HepG2 (cell line): ENCODE data around the gene MYADML2. TPM values are rescaled to one million over a fixed set of nuclear protein-coding genes. Genes with fewer than 3 reads are reported as not detected.
A peak's percentile ranks its signal among the peaks of the same experiment; 100 is the strongest.

Source experiments
- AGO2 ChIP-seq: fragments of 200-400 bp; formaldehyde crosslinking; optimal IDR thresholded peaks from 2 replicates; pipeline ENCODE3; 2017; ENCODE audit warnings: mild to moderate bottlenecking, low read depth, low read length, moderate library complexity
- DNMT1 ChIP-seq: sonication (generic); formaldehyde crosslinking; IDR thresholded peaks from 2 replicates; pipeline ENCODE4 v1.5.1; 2020; ENCODE audit warnings: mild to moderate bottlenecking, missing genetic modification reagents
- FOXC1 ChIP-seq: sonication (generic); formaldehyde crosslinking; IDR thresholded peaks from 2 replicates; pipeline ENCODE4 v1.8.0; 2022; ENCODE audit warnings: mild to moderate bottlenecking, missing genetic modification reagents, borderline replicate concordance
- FOXP1 ChIP-seq, 2 experiments: fragments of 450-650 bp in 1 of 2; IDR thresholded peaks; 2 replicates each; pipeline ENCODE4 v1.6.1; 2017 to 2018; ENCODE audit warnings: antibody characterized with exemption in 1 of 2
- KMT2B ChIP-seq: IDR thresholded peaks from 2 replicates; pipeline ENCODE4 v1.6.1; 2016; ENCODE audit warnings: missing genetic modification reagents, missing compliant biosample characterization
- MED13 ChIP-seq: sonication (generic); formaldehyde crosslinking; IDR thresholded peaks from 2 replicates; pipeline ENCODE4 v1.5.0; 2020; ENCODE audit warnings: missing genetic modification reagents
- MNT ChIP-seq: fragments of 450-650 bp; IDR thresholded peaks from 2 replicates; pipeline ENCODE4 v1.6.1; 2016
- PCBP2 ChIP-seq: fragments of 200-400 bp; formaldehyde crosslinking; optimal IDR thresholded peaks from 2 replicates; pipeline ENCODE3; 2018; ENCODE audit warnings: low read length, low read depth; ENCODE audit not compliant: poor library complexity, severe bottlenecking
- POLR2A ChIP-seq, 2 experiments: IDR thresholded peaks; 2 replicates each; pipeline ENCODE4 v1.6.1; 2011; ENCODE audit warnings: low read depth in 2 of 2, low read length in 2 of 2, mild to moderate bottlenecking in 1 of 2, moderate library complexity in 1 of 2; ENCODE audit not compliant: insufficient read depth in 1 of 2
- POLR2AphosphoS2 ChIP-seq: IDR thresholded peaks from 2 replicates; pipeline ENCODE4 v1.6.1; 2011; ENCODE audit warnings: low read depth, low read length, improper control_type of control experiment
- SALL2 ChIP-seq: sonication (generic); formaldehyde crosslinking; IDR thresholded peaks from 2 replicates; pipeline ENCODE4 v1.8.1; 2023; ENCODE audit warnings: mild to moderate bottlenecking, missing genetic modification reagents, inconsistent platforms
- ZBTB3 ChIP-seq: sonication (generic); formaldehyde crosslinking; IDR thresholded peaks from 2 replicates; pipeline ENCODE4 v1.4.0; 2020; ENCODE audit warnings: low read depth, mild to moderate bottlenecking, moderate library complexity, missing genetic modification reagents, borderline replicate concordance
- ZMYM2 ChIP-seq: sonication (generic); formaldehyde crosslinking; IDR thresholded peaks from 2 replicates; pipeline ENCODE4 v1.8.0; 2022; ENCODE audit warnings: mild to moderate bottlenecking, missing genetic modification reagents
- ZNF235 ChIP-seq: sonication (generic); formaldehyde crosslinking; IDR thresholded peaks from 2 replicates; pipeline ENCODE4 v1.8.1; 2023; ENCODE audit warnings: mild to moderate bottlenecking, missing genetic modification reagents, borderline replicate concordance
- ZNF670 ChIP-seq: sonication (generic); formaldehyde crosslinking; IDR thresholded peaks from 2 replicates; pipeline ENCODE4 v1.8.0; 2022; ENCODE audit warnings: mild to moderate bottlenecking, missing genetic modification reagents, borderline replicate concordance
- polyA plus RNA-seq, 8 experiments: library from polyadenylated mRNA; depleted of rRNA in 3 of 8; stranded (reverse) in 7 of 8; unstranded in 1 of 8; fragments of >200 nt; fragmentation: Illumina TruSeq in 4 of 8; extraction: Trizol in 4 of 8; gene quantifications; 2 replicates each; pipeline versions ENCODE4 v1.2.1 to v1.2.3, GENCODE V29; 2011 to 2016; ENCODE audit warnings: low read depth in 4 of 8, missing spikeins in 1 of 8, mixed read lengths in 1 of 8; ENCODE audit not compliant: insufficient read depth in 1 of 8
- total RNA-seq, 5 experiments: library from RNA; depleted of rRNA; stranded (reverse); fragments of >200 nt; fragmentation: Illumina TruSeq; extraction: Trizol; gene quantifications; 2 replicates each; pipeline ENCODE4 v1.2.3, GENCODE V29; 2016; ENCODE audit warnings: low read depth in 1 of 5
- TF ChIP-seq, protein P1 (sequence below): sonication (generic); formaldehyde crosslinking; IDR thresholded peaks from 2 replicates; pipeline ENCODE4 v1.5.1; 2020; ENCODE audit warnings: missing genetic modification reagents, mild to moderate bottlenecking, borderline replicate concordance
- TF ChIP-seq, protein P2 (sequence below): sonication (generic); formaldehyde crosslinking; IDR thresholded peaks from 2 replicates; pipeline ENCODE4 v1.4.0; 2020; ENCODE audit warnings: missing genetic modification reagents
- TF ChIP-seq, protein P3 (sequence below): sonication (generic); formaldehyde crosslinking; IDR thresholded peaks from 2 replicates; pipeline ENCODE4 v1.5.1; 2020; ENCODE audit warnings: missing genetic modification reagents, mild to moderate bottlenecking, borderline replicate concordance
- TF ChIP-seq, protein P4 (sequence below): sonication (generic); formaldehyde crosslinking; IDR thresholded peaks from 2 replicates; pipeline ENCODE4 v1.4.0; 2020; ENCODE audit warnings: missing genetic modification reagents; ENCODE audit errors: not compliant biosample characterization

MYADML2 gene
- total and polyA plus RNA-seq, 2 of the 13 experiments (the other 11 are each of a cell fraction or from before 2014, with no cell fraction given), result not detected

DNA sequence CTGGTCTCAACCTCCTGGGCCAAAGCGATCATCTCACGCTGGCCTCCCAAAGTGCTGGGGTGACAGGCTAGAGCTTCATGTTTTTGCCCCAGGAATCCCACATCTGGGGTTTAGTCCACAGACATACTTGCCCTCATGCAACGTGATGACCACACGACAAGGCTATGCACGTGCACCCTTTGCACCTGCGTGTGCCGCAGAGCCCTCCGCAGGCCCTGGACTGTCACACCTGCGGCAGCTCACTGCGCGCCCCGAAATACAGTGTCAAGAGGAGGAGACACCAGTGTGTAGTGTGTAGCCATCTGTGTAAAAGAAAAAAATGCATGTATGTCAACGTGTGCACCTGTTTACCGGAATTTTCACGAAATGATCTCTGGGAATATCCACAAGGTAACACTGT lies 3.5 kb upstream of the MYADML2 start (continued):
- TF ChIP-seq SALL2 (CRISPR knock-in tag) (no peak), ZNF235 (CRISPR knock-in tag) (no peak), ZNF670 (no peak), MED13 (no peak), AGO2 (peak; percentile 71), FOXP1 (IDR thresholded peaks at IDR 0.05) (no peak), FOXP1 (CRISPR knock-in tag; IDR thresholded peaks at IDR 0.05) (no peak), ZMYM2 (no peak), MNT (peak; percentile 76), ZBTB3 (CRISPR knock-in tag) (no peak), FOXC1 (CRISPR knock-in tag) (no peak), DNMT1 (CRISPR knock-in tag) (no peak), POLR2A (IDR thresholded peaks at IDR 0.05; ENCODE audit: insufficient read depth in 1 of 2, low read depth in 2 of 2, low read length in 2 of 2) (0 out of 4 replicates have a peak, but pooled peaks of 1 of the 2 experiments have one; percentile 11), PCBP2 (no peak), KMT2B (CRISPR knock-in tag) (no peak), POLR2AphosphoS2 (peak; percentile 47; the same call in 1 of the 2 replicates)
- TF ChIP-seq, protein P1, sequence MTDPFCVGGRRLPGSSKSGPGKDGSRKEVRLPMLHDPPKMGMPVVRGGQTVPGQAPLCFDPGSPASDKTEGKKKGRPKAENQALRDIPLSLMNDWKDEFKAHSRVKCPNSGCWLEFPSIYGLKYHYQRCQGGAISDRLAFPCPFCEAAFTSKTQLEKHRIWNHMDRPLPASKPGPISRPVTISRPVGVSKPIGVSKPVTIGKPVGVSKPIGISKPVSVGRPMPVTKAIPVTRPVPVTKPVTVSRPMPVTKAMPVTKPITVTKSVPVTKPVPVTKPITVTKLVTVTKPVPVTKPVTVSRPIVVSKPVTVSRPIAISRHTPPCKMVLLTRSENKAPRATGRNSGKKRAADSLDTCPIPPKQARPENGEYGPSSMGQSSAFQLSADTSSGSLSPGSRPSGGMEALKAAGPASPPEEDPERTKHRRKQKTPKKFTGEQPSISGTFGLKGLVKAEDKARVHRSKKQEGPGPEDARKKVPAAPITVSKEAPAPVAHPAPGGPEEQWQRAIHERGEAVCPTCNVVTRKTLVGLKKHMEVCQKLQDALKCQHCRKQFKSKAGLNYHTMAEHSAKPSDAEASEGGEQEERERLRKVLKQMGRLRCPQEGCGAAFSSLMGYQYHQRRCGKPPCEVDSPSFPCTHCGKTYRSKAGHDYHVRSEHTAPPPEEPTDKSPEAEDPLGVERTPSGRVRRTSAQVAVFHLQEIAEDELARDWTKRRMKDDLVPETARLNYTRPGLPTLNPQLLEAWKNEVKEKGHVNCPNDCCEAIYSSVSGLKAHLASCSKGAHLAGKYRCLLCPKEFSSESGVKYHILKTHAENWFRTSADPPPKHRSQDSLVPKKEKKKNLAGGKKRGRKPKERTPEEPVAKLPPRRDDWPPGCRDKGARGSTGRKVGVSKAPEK (CRISPR knock-in tag), result no peak
- TF ChIP-seq, protein P2, sequence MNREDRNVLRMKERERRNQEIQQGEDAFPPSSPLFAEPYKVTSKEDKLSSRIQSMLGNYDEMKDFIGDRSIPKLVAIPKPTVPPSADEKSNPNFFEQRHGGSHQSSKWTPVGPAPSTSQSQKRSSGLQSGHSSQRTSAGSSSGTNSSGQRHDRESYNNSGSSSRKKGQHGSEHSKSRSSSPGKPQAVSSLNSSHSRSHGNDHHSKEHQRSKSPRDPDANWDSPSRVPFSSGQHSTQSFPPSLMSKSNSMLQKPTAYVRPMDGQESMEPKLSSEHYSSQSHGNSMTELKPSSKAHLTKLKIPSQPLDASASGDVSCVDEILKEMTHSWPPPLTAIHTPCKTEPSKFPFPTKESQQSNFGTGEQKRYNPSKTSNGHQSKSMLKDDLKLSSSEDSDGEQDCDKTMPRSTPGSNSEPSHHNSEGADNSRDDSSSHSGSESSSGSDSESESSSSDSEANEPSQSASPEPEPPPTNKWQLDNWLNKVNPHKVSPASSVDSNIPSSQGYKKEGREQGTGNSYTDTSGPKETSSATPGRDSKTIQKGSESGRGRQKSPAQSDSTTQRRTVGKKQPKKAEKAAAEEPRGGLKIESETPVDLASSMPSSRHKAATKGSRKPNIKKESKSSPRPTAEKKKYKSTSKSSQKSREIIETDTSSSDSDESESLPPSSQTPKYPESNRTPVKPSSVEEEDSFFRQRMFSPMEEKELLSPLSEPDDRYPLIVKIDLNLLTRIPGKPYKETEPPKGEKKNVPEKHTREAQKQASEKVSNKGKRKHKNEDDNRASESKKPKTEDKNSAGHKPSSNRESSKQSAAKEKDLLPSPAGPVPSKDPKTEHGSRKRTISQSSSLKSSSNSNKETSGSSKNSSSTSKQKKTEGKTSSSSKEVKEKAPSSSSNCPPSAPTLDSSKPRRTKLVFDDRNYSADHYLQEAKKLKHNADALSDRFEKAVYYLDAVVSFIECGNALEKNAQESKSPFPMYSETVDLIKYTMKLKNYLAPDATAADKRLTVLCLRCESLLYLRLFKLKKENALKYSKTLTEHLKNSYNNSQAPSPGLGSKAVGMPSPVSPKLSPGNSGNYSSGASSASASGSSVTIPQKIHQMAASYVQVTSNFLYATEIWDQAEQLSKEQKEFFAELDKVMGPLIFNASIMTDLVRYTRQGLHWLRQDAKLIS (CRISPR knock-in tag), result no peak
- TF ChIP-seq, protein P3, sequence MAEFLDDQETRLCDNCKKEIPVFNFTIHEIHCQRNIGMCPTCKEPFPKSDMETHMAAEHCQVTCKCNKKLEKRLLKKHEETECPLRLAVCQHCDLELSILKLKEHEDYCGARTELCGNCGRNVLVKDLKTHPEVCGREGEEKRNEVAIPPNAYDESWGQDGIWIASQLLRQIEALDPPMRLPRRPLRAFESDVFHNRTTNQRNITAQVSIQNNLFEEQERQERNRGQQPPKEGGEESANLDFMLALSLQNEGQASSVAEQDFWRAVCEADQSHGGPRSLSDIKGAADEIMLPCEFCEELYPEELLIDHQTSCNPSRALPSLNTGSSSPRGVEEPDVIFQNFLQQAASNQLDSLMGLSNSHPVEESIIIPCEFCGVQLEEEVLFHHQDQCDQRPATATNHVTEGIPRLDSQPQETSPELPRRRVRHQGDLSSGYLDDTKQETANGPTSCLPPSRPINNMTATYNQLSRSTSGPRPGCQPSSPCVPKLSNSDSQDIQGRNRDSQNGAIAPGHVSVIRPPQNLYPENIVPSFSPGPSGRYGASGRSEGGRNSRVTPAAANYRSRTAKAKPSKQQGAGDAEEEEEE (CRISPR knock-in tag), result no peak
- TF ChIP-seq, protein P4, sequence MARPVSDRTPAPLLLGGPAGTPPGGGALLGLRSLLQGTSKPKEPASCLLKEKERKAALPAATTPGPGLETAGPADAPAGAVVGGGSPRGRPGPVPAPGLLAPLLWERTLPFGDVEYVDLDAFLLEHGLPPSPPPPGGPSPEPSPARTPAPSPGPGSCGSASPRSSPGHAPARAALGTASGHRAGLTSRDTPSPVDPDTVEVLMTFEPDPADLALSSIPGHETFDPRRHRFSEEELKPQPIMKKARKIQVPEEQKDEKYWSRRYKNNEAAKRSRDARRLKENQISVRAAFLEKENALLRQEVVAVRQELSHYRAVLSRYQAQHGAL (CRISPR knock-in tag), result no peak
